Right lobe of liver (tissue), 6 donors: Measurements from ENCODE around the gene USP37. TPM values are rescaled to one million over a fixed set of nuclear protein-coding genes. Genes with fewer than 3 reads are reported as not detected.

Source experiments
- ATAC-seq, 4 donors: fragments of 200-7000 bp; cut with Tn5 transposase; one replicate each; pipeline ENCODE4 v1.9.1; 2020; ENCODE audit warnings: mild to moderate bottlenecking in 4 of 4, moderate library complexity in 4 of 4
- DNase-seq, 3 donors: peaks; one replicate each; pipeline ENCODE4 v3.0.0-alpha.2; 2020
- H3K27ac ChIP-seq, 3 donors: fragments of 200-600 bp; one replicate each; pipeline ENCODE4 v1.8.0; 2022
- H3K27me3 ChIP-seq, 2 donors: fragments of 200-600 bp; one replicate each; pipeline ENCODE4 v1.8.0; 2022
- H3K36me3 ChIP-seq, 4 donors: fragments of 200-600 bp; sonication (generic) in 1 of 4; one replicate each; pipeline versions ENCODE4 v1.5.1 to v1.8.0; 2017 to 2022; ENCODE audit warnings: control low read depth in 1 of 4
- H3K4me1 ChIP-seq, 4 donors: fragments of 200-600 bp; sonication (generic) in 1 of 4; one replicate each; pipeline versions ENCODE4 v1.5.1 to v1.8.0; 2017 to 2022; ENCODE audit warnings: control low read depth in 1 of 4
- H3K4me3 ChIP-seq, 3 donors: fragments of 200-600 bp; one replicate each; pipeline ENCODE4 v1.8.0; 2022
- H3K9me3 ChIP-seq, 4 donors: fragments of 200-600 bp; sonication (generic) in 1 of 4; one replicate each; pipeline versions ENCODE4 v1.5.1 to v1.8.0; 2017 to 2022; ENCODE audit warnings: control low read depth in 1 of 4
- CTCF ChIP-seq, 4 donors: fragments of 200-600 bp in 3 of 4; fragments of 450-650 bp in 1 of 4; IDR thresholded peaks; one replicate each; pipeline versions ENCODE4 v1.5.1 to v1.8.0; 2016 to 2022; ENCODE audit warnings: antibody characterized with exemption in 4 of 4, mild to moderate bottlenecking in 2 of 4
- POLR2A ChIP-seq: fragments of 450-650 bp; IDR thresholded peaks from one replicate; pipeline ENCODE4 v1.6.1; 2017; ENCODE audit warnings: antibody characterized with exemption, mild to moderate bottlenecking
- WGBS: methylation state at CpG from one replicate; pipeline ENCODE4 v1.1.6; 2018; ENCODE audit warnings: low coverage, low lambda C conversion rate; ENCODE audit not compliant: insufficient coverage; ENCODE audit errors: missing lambda C conversion rate; 5-methylcytosine and 5-hydroxymethylcytosine counted together
- intact Hi-C, 2 donors: fragments of 100-400 bp; cut with DNase I; formaldehyde crosslinking; loops; one replicate each; pipeline versions ENCODE4 v1.11.2 to v1.14.1; 2022
- total RNA-seq, 6 experiments: library from RNA; depleted of rRNA in 2 of 6; stranded (reverse); fragments of >200 nt in 2 of 6; fragmentation: NEBNext Ultra II Directional in 3 of 6; extraction: Animal tissue kit (Norgen Biotek cat#: 25700) in 3 of 6; gene quantifications; one replicate each; pipeline versions ENCODE4 v1.1.0 to v1.2.4, GENCODE V29; 2016 to 2023
- donor health status: DM: no; HTN: yes; CAD: no.
- donor health status: DM: no; HTN: no; CAD: no.
- donor health status: DM: no; HTN: no; CAD: no.
- donor health status: DM: no; HTN: yes; CAD: no.
- donor health status: DM: no; HTN: yes; CAD: no.

The USP37 gene
- total RNA-seq, 6 experiments from 2014 or later = 4.8 to 8.9 (median 6.7) TPM

DNA sequence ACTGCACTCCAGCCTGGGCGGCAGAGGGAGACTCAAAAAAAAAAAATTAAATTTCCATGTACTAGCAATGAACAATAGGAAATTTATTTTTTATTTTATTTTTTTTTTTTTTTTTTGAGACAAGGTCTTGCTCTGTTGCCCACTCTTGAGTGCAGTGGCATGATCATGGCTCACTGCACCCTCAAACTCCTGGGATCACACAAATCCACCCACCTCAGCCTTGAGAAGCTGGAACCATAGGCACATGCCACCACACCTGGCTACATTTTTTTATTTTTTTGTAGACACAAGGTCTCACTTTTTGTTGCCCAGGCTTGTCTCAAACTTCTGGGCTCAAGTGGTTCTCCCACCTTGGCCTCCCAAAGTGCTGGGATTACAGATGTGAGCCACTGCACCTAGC lies 17.4 kb upstream of the USP37 start:
- intact Hi-C loops = no loop called here
- H3K27me3 ChIP-seq = no peaks in the 10 kb centered on the region
- no peaks in the 10 kb centered on the region for H3K4me1 ChIP-seq
- TF ChIP-seq POLR2A = no peak
- no peak for TF ChIP-seq CTCF (IDR thresholded peaks at IDR 0.05)
- ATAC-seq (no peak), DNase-seq (no peak)
- no peak overlapping the region for H3K4me3 ChIP-seq
- H3K27ac ChIP-seq = no peak overlapping the region
- 92% methylated on average over 1 of the region's 1 CpG for WGBS
- H3K36me3 ChIP-seq = peaks cover 0 to 82% (median 26%) of the 10 kb centered on the region in 4 donors
- no peaks in the 10 kb centered on the region for H3K9me3 ChIP-seq

GRCh38 chr2:218583983-218584850 lies 16.1 kb upstream of the USP37 start:
- 84% methylated on average over 6 of the region's 6 CpGs for WGBS
- no peak for ATAC-seq
- no peak for DNase-seq
- peaks cover 0 to 74% (median 21%) of the 10 kb centered on the region in 4 donors for H3K36me3 ChIP-seq
- no peaks in the 10 kb centered on the region for H3K27me3 ChIP-seq
- intact Hi-C loops = no loop called here
- TF ChIP-seq CTCF (IDR thresholded peaks at IDR 0.05) (no peak), POLR2A (no peak)
- no peaks in the 10 kb centered on the region for H3K4me1 ChIP-seq
- no peak overlapping the region for H3K4me3 ChIP-seq
- no peak overlapping the region for H3K27ac ChIP-seq
- no peaks in the 10 kb centered on the region for H3K9me3 ChIP-seq

GRCh38 chr2:218582076-218582475 lies 13.9 kb upstream of the USP37 start:
- Histone ChIP-seq H3K4me3 (no peak overlapping the region), H3K4me1 (peaks cover 0 to 6% (median 0%) of the 10 kb centered on the region in 4 donors), H3K36me3 (peaks cover 0 to 56% (median 16%) of the 10 kb centered on the region in 4 donors), H3K27ac (no peak overlapping the region), H3K9me3 (no peaks in the 10 kb centered on the region), H3K27me3 (no peaks in the 10 kb centered on the region)
- DNase-seq (no peak), ATAC-seq (no peak)
- TF ChIP-seq CTCF (IDR thresholded peaks at IDR 0.05) (no peak), POLR2A (no peak)
- intact Hi-C loops = no loop called here
- 88% methylated on average over 6 of the region's 7 CpGs for WGBS

- ATAC-seq (no peak), DNase-seq (no peak)
- TF ChIP-seq CTCF (IDR thresholded peaks at IDR 0.05) = no peak
- TF ChIP-seq POLR2A = no peak
- no peaks in the 10 kb centered on the region for H3K27me3 ChIP-seq
- H3K4me3 ChIP-seq = no peak overlapping the region
- H3K9me3 ChIP-seq = no peaks in the 10 kb centered on the region
- peaks cover 0 to 47% (median 6%) of the 10 kb centered on the region in 4 donors for H3K36me3 ChIP-seq
- H3K4me1 ChIP-seq = peaks cover 0 to 6% (median 0%) of the 10 kb centered on the region in 4 donors
- intact Hi-C loops = no loop called here
- WGBS = 100% methylated on average over 3 of the region's 3 CpGs
- H3K27ac ChIP-seq = no peak overlapping the region
Observed at GRCh38 chr2:218578272-218578877, 10.2 kb upstream of the USP37 start.
